GOT3 (cell line): ENCODE data around the gene CEP85L.
"Not testable (repeated sequence)": the region's sequence is repeated elsewhere in the genome, so short reads cannot be mapped to it uniquely, and the experiment has no call there.

Experiments used
- DNase-seq: peaks from one replicate; lab custom pipeline; 2025; ENCODE audit warnings: mixed read lengths; lab: John Stamatoyannopoulos, UW

The CEP85L gene

DNA sequence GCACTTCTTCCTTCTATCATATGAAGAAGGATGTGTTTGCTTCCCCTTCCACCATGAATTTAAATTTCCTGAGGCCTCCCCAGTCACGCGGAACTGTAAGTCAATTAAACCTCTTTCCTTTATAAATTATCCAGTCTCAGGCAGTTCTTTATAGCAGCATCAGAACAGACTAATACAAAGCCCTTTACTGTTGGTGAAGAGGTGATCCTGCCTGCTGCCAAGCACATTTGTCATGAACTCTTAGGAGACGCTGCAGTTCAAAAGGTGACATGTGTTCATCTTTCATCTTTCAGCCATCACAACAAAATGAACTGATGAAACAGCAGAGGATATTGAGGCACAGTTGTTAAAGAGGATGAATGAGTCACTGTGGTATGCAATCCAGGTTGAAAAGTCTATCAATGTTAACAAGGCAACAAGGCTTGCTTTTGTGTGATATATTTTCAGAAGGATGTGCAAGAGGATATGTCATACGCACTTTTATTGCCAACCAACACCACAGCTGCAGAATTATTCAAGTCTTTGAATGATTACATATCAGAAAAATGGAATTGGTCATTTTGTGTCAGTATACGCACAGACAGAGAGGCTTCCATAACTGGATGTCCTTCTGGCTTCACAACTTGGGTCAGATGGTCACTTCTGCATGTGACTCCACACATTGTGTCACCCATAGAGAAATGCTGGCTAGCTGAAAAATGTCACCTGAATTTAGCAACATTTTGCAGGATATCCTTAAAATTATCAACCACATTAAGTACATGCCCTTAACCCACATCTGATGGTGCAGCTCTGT, 155.7 kb downstream of the CEP85L start:
- DNase-seq: no peak

DNA sequence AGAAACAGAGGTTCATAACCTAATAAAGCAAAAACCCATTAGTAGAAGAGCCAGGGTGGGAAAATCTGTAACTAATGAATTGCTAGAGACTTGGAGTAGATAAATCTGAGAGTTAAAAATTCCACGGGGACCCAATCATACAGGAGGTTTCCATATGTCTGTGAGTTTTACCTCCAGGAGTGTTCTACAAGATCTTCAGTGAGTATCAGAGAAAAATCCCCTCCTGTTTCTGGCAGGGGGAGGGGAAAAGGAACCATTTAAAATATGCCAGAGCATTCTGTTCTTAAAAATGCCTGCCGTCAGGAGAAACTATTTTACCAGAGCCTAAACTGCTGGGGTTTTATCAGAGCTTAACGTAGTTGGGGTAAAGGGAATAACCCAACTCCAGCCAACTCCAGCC, 157.3 kb downstream of the CEP85L start:
- DNase-seq: no peak

GRCh38 chr6:118489990-118490389, 161.4 kb downstream of the CEP85L start:
- DNase-seq: no peak

GRCh38 chr6:118488631-118489030, 162.8 kb downstream of the CEP85L start:
- DNase-seq: no peak

GRCh38 chr6:118485601-118486550, 165.5 kb downstream of the CEP85L start:
- no peak for DNase-seq

GRCh38 chr6:118476551-118476950, 174.8 kb downstream of the CEP85L start:
- no peak for DNase-seq

DNA sequence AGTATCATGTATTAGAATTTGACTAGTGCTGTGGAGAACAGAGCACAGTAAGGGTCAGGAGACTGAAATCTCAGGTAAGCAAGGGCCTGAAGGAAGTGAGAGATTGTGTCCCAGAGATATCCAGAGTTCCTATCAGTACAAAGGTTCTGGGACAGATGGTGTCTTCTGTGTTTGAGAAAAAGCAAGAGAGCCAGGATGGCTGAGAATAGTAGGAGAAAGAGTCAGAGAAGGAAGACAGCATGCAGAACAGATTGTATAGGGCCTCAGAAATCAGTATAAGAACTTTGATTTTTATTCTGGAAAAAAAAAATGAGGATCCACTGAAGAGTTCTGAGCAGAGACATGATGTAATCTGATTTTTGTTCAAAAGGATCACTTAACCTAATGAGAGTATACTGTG, 178.1 kb downstream of the CEP85L start:
- no peak for DNase-seq

- DNase-seq: no peak
Measured at GRCh38 chr6:118469468-118469867, 181.9 kb downstream of the CEP85L start.

GRCh38 chr6:118468682-118469465, 182.5 kb downstream of the CEP85L start:
- DNase-seq: no peak

DNA sequence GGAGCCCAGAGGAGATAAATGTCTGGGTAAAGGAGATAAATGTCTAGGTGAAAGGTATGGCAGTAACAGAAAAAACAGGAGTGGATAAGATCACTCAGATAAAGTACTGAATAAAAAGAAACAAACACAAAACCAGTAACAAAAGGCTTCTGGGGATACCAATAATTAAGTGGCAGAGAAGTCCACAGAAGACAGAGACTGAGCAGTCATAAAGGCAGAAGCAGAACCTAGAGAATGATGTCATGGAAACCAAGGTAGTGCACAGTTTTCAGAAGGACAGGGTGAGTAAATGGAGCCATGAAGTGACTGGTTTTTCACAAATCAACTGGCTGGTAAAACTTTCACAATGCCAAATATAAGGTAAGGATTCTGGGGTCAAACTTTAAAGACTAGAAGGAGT, 184.2 kb downstream of the CEP85L start:
- no peak for DNase-seq

DNA sequence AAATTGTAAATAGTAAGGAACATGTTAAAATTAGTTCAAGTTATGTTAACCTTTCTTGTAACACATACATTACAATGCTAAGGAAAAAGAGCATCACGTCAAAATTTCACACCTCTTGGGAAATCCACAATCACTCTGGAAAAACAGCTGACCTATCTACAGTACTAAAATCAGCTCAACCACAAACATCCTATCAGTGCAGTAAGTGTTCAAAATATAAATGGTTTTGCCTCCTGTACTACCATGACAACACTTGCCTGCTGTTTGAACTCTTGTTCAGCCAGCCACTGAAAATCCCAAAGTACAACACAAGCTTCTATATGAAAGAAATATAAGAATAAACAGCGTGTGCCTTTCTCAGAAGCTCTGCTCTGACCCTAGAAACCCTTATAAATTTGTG, 186.8 kb downstream of the CEP85L start:
- no peak for DNase-seq

GRCh38 chr6:118460958-118461470, 190.4 kb downstream of the CEP85L start:
- DNase-seq: no peak

DNA sequence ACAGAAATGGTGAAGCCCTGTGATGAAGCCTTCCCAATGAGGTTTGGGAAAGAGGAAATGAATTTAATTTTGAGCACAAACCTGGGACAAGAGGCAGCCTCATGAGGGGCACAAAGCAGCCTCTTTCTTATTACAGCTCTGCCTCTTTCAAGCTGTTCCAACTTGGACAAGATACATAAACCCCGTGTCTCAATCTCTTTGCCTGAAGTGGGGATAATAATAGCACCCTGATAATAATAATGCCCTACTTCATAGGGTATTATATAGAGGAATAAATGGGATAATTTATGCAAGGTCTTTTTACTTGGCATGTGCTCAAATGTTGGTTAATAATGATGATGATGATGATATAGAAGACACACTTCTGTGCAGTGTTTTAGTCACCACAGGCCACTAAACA, 194.4 kb downstream of the CEP85L start:
- DNase-seq: no peak

DNA sequence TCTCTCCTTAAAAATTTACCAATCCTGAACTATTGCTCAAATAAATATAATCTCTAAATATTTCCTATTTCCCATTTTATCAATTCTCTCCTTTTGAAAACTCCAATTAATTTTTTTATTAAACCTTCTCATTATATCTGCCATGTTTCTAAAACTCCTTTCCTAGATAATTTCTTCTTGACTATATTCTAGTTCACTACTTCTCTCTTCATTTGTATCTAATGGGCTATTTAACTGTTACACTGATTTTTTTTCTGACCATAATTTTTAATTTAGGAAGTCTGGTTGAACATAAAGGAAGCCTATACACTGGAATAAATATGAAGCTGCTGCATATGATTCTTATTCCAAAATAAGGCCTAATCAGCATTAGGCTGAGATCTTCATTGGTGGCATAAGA, 199.6 kb downstream of the CEP85L start:
- no peak for DNase-seq

GRCh38 chr6:118444796-118445195, 206.6 kb downstream of the CEP85L start:
- DNase-seq: no peak

GRCh38 chr6:118436482-118436881, 214.9 kb downstream of the CEP85L start:
- no peak for DNase-seq

DNA sequence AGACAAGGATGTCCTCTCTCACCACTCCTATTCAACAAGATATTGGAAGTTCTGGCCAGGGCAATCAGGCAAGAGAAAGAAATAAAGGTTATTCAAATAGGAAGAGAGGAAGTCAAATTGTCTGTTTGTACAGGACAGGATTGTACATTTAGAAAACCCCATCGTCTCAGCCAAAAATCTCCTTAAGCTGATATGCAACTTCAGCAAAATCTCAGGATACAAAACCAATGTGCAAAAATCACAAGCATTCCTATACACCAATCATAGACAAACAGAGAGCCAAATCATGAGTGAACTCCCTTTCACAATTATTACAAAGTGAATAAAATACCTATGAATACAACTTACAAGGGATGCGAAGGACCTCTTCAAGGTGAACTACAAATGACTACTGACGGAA, 217.2 kb downstream of the CEP85L start:
- DNase-seq: not testable (repeated sequence)

DNA sequence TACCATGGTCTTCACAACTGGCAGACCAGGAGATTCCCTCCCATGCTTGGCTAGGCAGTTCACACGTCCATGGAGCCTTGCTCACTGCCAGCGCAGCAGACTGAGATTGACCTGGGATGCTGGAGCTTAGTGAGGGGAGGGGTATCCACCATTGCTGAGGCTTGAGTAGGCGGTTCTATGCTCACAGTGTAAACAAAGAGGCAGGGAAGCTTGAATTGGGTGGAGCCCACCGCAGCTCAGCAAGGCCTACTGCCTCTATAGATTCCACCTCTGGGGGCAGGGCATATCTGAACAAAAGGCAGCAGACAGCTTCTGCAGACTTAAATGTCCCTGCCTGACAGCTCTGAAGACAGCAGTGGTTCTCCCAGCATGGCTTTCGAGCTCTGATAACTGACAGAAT, 230.1 kb downstream of the CEP85L start:
- DNase-seq: not testable (repeated sequence)

- no peak for DNase-seq
Measured at GRCh38 chr6:118419448-118420394, 231.7 kb downstream of the CEP85L start.
